OCI-LY3 (cell line): ENCODE measurements around the gene TRIM28.

Experiments used
- H2AFZ ChIP-seq: fragments of 200-600, 300-600 bp; shearing (Covaris generic); 2 replicates; pipeline ENCODE4 v1.6.0; 2014; ENCODE audit warnings: antibody characterized with exemption, low read depth, low read length
- H3K27ac ChIP-seq: fragments of 200-600, 300-600 bp; sonication (generic); 2 replicates; pipeline ENCODE4 v1.5.1; 2014; ENCODE audit warnings: mild to moderate bottlenecking, low read length, moderate library complexity, mixed read lengths
- H3K27me3 ChIP-seq: fragments of 200-600, 300-600 bp; sonication (generic); 2 replicates; pipeline ENCODE4 v1.6.1; 2014; ENCODE audit warnings: low read depth, low read length, mixed read lengths
- H3K36me3 ChIP-seq: fragments of 200-600, 300-600 bp; sonication (generic); replicated peaks from 2 replicates; pipeline ENCODE3; 2014; ENCODE audit warnings: low read depth, low read length, mixed read lengths
- H3K4me1 ChIP-seq: fragments of 300-600, 200-600 bp; sonication (generic); 2 replicates; pipeline ENCODE4 v1.6.1; 2014; ENCODE audit warnings: low read length, mixed read lengths
- H3K4me2 ChIP-seq: fragments of 200-600, 300-600 bp; sonication (generic); 2 replicates; pipeline ENCODE4 v1.6.1; 2014; ENCODE audit warnings: low read length, mixed read lengths
- H3K4me3 ChIP-seq: fragments of 300-600, 200-600 bp; sonication (generic); 2 replicates; pipeline ENCODE4 v1.5.1; 2014; ENCODE audit warnings: antibody characterized with exemption, mild to moderate bottlenecking, low read length, moderate library complexity
- H3K79me2 ChIP-seq: fragments of 300-600, 200-600 bp; shearing (Covaris generic); 2 replicates; pipeline ENCODE4 v1.6.1; 2014; ENCODE audit warnings: mild to moderate bottlenecking, low read length, mixed read lengths
- H3K9ac ChIP-seq: fragments of 300-600, 200-600 bp; shearing (Covaris generic); 2 replicates; pipeline ENCODE4 v1.6.0; 2014; ENCODE audit warnings: mild to moderate bottlenecking, low read length, moderate library complexity
- H3K9me3 ChIP-seq: fragments of 200-600, 300-600 bp; shearing (Covaris generic); 2 replicates; pipeline ENCODE4 v1.6.1; 2014; ENCODE audit warnings: low read length, mixed read lengths; ENCODE audit not compliant: insufficient read depth
- H4K20me1 ChIP-seq: fragments of 200-600, 300-600 bp; sonication (generic); 2 replicates; pipeline ENCODE4 v1.6.1; 2016; ENCODE audit warnings: low read length, mixed read lengths; ENCODE audit not compliant: insufficient read depth
- CTCF ChIP-seq: fragments of 200-600, 300-600 bp; sonication (generic); IDR thresholded peaks from 2 replicates; pipeline ENCODE4 v1.5.1; 2014; ENCODE audit warnings: antibody characterized with exemption, low read length, low read depth
- EZH2phosphoT487 ChIP-seq: fragments of 200-600 bp; shearing (Covaris generic); IDR thresholded peaks from 2 replicates; pipeline ENCODE4 v1.6.1; 2018; ENCODE audit warnings: antibody characterized with exemption, mixed run types, low read depth

TRIM28 gene

GRCh38 chr19:58570770-58571574 lies 27.1 kb downstream of the TRIM28 start:
- Histone ChIP-seq H3K27ac (no peak overlapping the region), H3K9me3 (no peaks in the 10 kb centered on the region), H3K27me3 (no peaks in the 10 kb centered on the region), H3K4me1 (peaks cover 20% of the 10 kb centered on the region), H4K20me1 (no peaks in the 10 kb centered on the region), H3K79me2 (peaks cover 12% of the 10 kb centered on the region), H3K36me3 (peaks cover 23% of the 10 kb centered on the region), H3K4me3 (no peak overlapping the region), H2AFZ (no peak overlapping the region), H3K9ac (no peak overlapping the region), H3K4me2 (no peak overlapping the region)
- TF ChIP-seq EZH2phosphoT487 (no peak), CTCF (no peak)

DNA sequence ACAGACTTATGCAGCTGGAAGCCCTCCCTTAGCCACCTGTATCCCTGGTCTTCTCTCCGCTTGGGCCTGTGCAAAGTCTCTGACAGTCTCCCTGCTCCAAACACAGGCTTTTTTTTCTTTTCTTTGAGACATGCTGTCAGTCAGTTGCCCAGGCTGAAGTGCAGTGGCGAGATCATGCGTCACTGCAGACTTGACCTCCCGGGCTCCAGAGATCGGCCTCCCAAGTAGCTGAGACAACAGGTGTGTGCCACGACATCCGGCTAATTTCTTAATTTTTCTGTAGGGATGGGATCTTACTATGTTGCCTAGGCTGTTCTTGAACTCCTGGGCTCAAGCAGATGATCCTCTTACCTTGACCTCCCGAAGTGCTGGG lies 27.7 kb downstream of the TRIM28 start:
- Histone ChIP-seq H3K36me3 (peaks cover 23% of the 10 kb centered on the region), H3K9me3 (no peaks in the 10 kb centered on the region), H3K27ac (no peak overlapping the region), H2AFZ (no peak overlapping the region), H3K4me2 (peak overlapping the region; percentile 78), H3K4me1 (peaks cover 17% of the 10 kb centered on the region), H3K79me2 (peaks cover 13% of the 10 kb centered on the region), H3K27me3 (no peaks in the 10 kb centered on the region), H3K4me3 (peak overlapping the region; percentile 92; the same call in 1 of the 2 replicates), H3K9ac (no peak overlapping the region), H4K20me1 (no peaks in the 10 kb centered on the region)
- no peak for TF ChIP-seq CTCF
- TF ChIP-seq EZH2phosphoT487 = no peak

DNA sequence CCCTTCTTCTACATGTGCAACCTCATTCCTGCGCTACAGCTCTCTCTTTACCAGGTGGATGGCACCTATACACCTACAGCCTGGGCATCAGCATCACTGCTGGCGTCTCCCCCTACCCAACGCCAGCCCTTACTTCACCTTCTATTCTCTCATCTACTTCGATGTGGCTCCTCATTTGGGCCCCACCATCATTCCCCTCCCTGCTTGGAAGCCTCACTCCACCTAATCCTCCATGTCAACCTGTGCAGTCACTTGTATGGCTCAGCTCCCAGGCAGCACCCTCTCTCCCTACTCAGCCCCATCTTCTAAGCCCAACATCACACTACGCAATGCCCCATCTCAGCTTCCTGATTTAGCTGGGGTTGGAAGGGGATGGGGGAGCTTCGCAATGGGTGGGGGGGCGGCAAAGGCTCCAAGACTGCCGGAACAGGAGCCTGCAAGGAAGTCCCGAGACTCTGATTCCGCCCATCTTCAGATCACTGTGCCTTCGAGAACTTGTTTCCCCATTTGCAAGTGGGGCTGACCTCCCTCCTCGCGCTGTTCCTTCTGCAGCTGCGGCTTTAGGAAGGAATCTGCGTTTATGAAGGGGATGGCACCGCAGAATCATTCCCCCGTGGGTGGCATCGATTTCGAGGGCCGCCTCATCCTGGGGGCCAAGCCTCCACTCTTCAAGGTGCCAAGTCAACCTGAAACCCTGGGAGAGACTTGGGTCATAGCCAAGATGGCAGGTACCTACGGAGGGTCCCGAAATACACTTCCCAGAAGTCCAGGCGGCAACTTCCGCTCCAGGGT lies 28.4 kb downstream of the TRIM28 start:
- Histone ChIP-seq H4K20me1 (no peaks in the 10 kb centered on the region), H3K4me2 (peak overlapping the region; percentile 78), H3K9me3 (no peaks in the 10 kb centered on the region), H3K4me1 (peaks cover 17% of the 10 kb centered on the region), H2AFZ (no peak overlapping the region; the same call in 1 of the 2 replicates), H3K79me2 (peaks cover 13% of the 10 kb centered on the region), H3K36me3 (peaks cover 20% of the 10 kb centered on the region), H3K27me3 (no peaks in the 10 kb centered on the region), H3K4me3 (peak overlapping the region; percentile 92), H3K27ac (peak overlapping the region; percentile 87), H3K9ac (peak overlapping the region; percentile 42; the same call in 1 of the 2 replicates)
- no peak for TF ChIP-seq EZH2phosphoT487
- no peak for TF ChIP-seq CTCF
